ENCODE data around the gene H2BK1.

GRCh38 chr7:151239837-151240459, 29.7 kb upstream of the H2BK1 start:
- TF ChIP-seq, protein P1, sequence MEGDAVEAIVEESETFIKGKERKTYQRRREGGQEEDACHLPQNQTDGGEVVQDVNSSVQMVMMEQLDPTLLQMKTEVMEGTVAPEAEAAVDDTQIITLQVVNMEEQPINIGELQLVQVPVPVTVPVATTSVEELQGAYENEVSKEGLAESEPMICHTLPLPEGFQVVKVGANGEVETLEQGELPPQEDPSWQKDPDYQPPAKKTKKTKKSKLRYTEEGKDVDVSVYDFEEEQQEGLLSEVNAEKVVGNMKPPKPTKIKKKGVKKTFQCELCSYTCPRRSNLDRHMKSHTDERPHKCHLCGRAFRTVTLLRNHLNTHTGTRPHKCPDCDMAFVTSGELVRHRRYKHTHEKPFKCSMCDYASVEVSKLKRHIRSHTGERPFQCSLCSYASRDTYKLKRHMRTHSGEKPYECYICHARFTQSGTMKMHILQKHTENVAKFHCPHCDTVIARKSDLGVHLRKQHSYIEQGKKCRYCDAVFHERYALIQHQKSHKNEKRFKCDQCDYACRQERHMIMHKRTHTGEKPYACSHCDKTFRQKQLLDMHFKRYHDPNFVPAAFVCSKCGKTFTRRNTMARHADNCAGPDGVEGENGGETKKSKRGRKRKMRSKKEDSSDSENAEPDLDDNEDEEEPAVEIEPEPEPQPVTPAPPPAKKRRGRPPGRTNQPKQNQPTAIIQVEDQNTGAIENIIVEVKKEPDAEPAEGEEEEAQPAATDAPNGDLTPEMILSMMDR (IDR thresholded peaks at IDR 0.05), result no peak
- TF ChIP-seq POLR2A (IDR thresholded peaks at IDR 0.05), result no peak
